GM12878 (cell line): Measurements from ENCODE around the gene ARL4D. TPM values are rescaled to one million over a fixed set of nuclear protein-coding genes. Genes with fewer than 3 reads are reported as not detected.

ENCODE experiments used
- CEBPB ChIP-seq, 2 experiments: fragments of 150-350 bp in 1 of 2; IDR thresholded peaks; 2 replicates each; pipeline ENCODE4 v1.6.1; 2012 to 2014; ENCODE audit warnings: low read depth in 2 of 2, low read length in 2 of 2, borderline replicate concordance in 1 of 2, inconsistent platforms in 1 of 2
- CHD2 ChIP-seq: IDR thresholded peaks from 2 replicates; pipeline ENCODE4 v1.6.1; 2011; ENCODE audit warnings: low read depth, low read length, improper control_type of control experiment, borderline replicate concordance
- CHD4 ChIP-seq: fragments of 200-600 bp; sonication (generic); IDR thresholded peaks from 2 replicates; pipeline ENCODE4 v1.6.1; 2016; ENCODE audit warnings: mild to moderate bottlenecking
- EGR1 ChIP-seq, 2 experiments: IDR thresholded peaks; 1 replicate in 1 of 2; 2 replicates in 1 of 2; pipeline ENCODE4 v1.6.1; 2011 to 2012; ENCODE audit warnings: low read depth in 2 of 2, low read length in 2 of 2, borderline replicate concordance in 1 of 2, mild to moderate bottlenecking in 1 of 2, moderate library complexity in 1 of 2
- FOS ChIP-seq: IDR thresholded peaks from 3 replicates; pipeline ENCODE4 v1.6.1; 2011; ENCODE audit warnings: borderline replicate concordance; ENCODE audit not compliant: insufficient read length; ENCODE audit errors: extremely low read depth
- IRF4 ChIP-seq: IDR thresholded peaks from 2 replicates; pipeline ENCODE4 v1.6.1; 2011; ENCODE audit warnings: low read depth, low read length
- KAT2A ChIP-seq: conservative IDR thresholded peaks from 2 replicates; pipeline ENCODE4 v1.6.1; 2011; ENCODE audit warnings: low read depth, low read length; ENCODE audit not compliant: control insufficient read depth
- MLLT1 ChIP-seq: fragments of 450-650 bp; IDR thresholded peaks from 2 replicates; pipeline ENCODE4 v1.6.1; 2016; ENCODE audit warnings: mild to moderate bottlenecking
- MTA2 ChIP-seq: fragments of 450-650 bp; IDR thresholded peaks from 2 replicates; pipeline ENCODE4 v1.6.1; 2016; ENCODE audit warnings: low read depth, mild to moderate bottlenecking, moderate library complexity
- NR2C1 ChIP-seq: fragments of 450-650 bp; IDR thresholded peaks from 2 replicates; pipeline ENCODE4 v1.6.1; 2017; ENCODE audit warnings: antibody characterized with exemption, mild to moderate bottlenecking, moderate library complexity
- RB1 ChIP-seq: fragments of 450-650 bp; formaldehyde crosslinking; IDR thresholded peaks from 2 replicates; pipeline ENCODE4 v1.6.1; 2017; ENCODE audit warnings: mild to moderate bottlenecking, borderline replicate concordance
- RCOR1 ChIP-seq: conservative IDR thresholded peaks from 2 replicates; pipeline ENCODE4 v1.6.1; 2012; ENCODE audit warnings: low read depth, low read length, improper control_type of control experiment
- SIN3A ChIP-seq: IDR thresholded peaks from 2 replicates; pipeline ENCODE4 v1.6.1; 2012; ENCODE audit warnings: low read depth, low read length, improper control_type of control experiment
- SMC3 ChIP-seq: IDR thresholded peaks from 2 replicates; pipeline ENCODE4 v1.6.1; 2011; ENCODE audit warnings: low read length, improper control_type of control experiment, borderline replicate concordance
- TARDBP ChIP-seq: IDR thresholded peaks from 2 replicates; pipeline ENCODE4 v1.6.1; 2016; ENCODE audit warnings: borderline replicate concordance
- TCF12 ChIP-seq: IDR thresholded peaks from 2 replicates; pipeline ENCODE4 v1.6.1; 2011; ENCODE audit warnings: low read depth, mild to moderate bottlenecking, low read length
- YBX1 ChIP-seq: fragments of 450-650 bp; IDR thresholded peaks from 2 replicates; pipeline ENCODE4 v1.6.1; 2016; ENCODE audit warnings: antibody characterized with exemption
- ZBED1 ChIP-seq: IDR thresholded peaks from 2 replicates; pipeline ENCODE4 v1.6.1; 2016; ENCODE audit warnings: borderline replicate concordance
- ZNF384 ChIP-seq: IDR thresholded peaks from 2 replicates; pipeline ENCODE4 v1.6.1; 2012; ENCODE audit warnings: low read depth, mild to moderate bottlenecking, low read length, improper control_type of control experiment, borderline replicate concordance
- ZNF622 ChIP-seq: fragments of 450-650 bp; IDR thresholded peaks from 2 replicates; pipeline ENCODE4 v1.6.1; 2017; ENCODE audit warnings: mild to moderate bottlenecking, inconsistent platforms
- ZZZ3 ChIP-seq: IDR thresholded peaks from 2 replicates; pipeline ENCODE4 v1.6.1; 2011; ENCODE audit warnings: low read depth; ENCODE audit not compliant: control insufficient read depth, insufficient read length
- polyA plus RNA-seq, 11 experiments: library from polyadenylated mRNA; depleted of rRNA in 4 of 11; unstranded in 6 of 11; stranded (reverse) in 5 of 11; fragments of >200 nt; fragmentation: Nextera tagmentation in 4 of 11; fragmentation: Illumina TruSeq in 1 of 11; extraction: Ambion mirVana in 4 of 11; extraction: Trizol in 1 of 11; gene quantifications; 1 replicate in 1 of 11; 2 replicates in 10 of 11; pipeline versions ENCODE4 v1.2.1 to v1.2.3, GENCODE V29; 2011 to 2016; ENCODE audit warnings: inconsistent platforms in 2 of 11, missing spikeins in 2 of 11, low read depth in 1 of 11
- total RNA-seq, 4 experiments: library from RNA; depleted of rRNA in 3 of 4; stranded (reverse); fragments of >200 nt in 3 of 4; fragmentation: Illumina TruSeq in 1 of 4; extraction: Trizol in 1 of 4; gene quantifications; 2 replicates each; pipeline versions ENCODE4 v1.2.1 to v1.2.3, GENCODE V29; 2013 to 2021
- TF ChIP-seq, protein P1 (sequence below): IDR thresholded peaks from 2 replicates; pipeline ENCODE4 v1.6.1; 2012; ENCODE audit warnings: mild to moderate bottlenecking, low read depth, low read length
- TF ChIP-seq, protein P2 (sequence below): IDR thresholded peaks from 2 replicates; pipeline ENCODE4 v1.6.1; 2011; ENCODE audit warnings: low read depth, low read length, improper control_type of control experiment, borderline replicate concordance
- TF ChIP-seq, protein P3 (sequence below): fragments of 450-650 bp; IDR thresholded peaks from 2 replicates; pipeline ENCODE4 v1.6.1; 2018; ENCODE audit warnings: borderline replicate concordance, mild to moderate bottlenecking; ENCODE audit not compliant: partially characterized antibody

The ARL4D gene
- total and polyA plus RNA-seq, 10 of the 15 experiments (the other 5 are each of a cell fraction or from before 2014, with no cell fraction given) = 0.10 to 1.5 (median 0.75) TPM

DNA sequence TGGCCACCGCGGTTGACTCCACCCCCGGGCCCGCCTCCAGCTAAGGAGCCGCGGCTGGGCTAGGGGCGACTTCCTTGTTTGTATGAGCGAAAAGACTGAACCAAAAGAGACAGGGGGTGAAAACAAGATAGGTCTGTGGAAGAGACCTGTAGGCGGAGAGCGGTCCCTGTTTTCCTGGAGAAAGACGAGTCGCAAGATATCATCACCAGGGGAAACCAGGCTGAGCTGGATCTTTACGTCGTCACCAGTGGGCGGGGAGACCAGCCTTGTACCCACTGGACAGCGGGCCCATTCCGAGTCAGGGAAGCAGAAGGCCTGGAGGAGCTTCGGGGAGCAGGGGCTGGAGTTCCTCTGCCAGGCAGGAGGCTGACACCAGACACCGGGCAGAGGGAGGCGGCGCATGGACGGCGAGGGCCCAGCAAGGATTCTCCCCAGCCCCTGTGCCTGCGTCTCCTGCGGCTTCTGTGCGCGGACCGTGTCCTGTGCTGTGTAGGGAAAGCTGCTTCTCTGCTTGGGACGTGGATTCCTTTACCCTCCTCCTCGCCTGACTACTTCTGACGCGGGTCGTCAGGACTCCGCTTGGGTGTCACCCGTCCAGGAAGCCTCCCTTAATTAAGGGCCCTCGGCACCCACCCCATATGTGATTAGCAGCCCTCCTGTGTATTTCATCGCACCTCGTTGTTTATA lies 10.3 kb upstream of the ARL4D start (continued):
- TF ChIP-seq CHD4 = no peak
- TF ChIP-seq SIN3A = no peak; the same call in 1 of the 2 replicates
- TF ChIP-seq, protein P1, sequence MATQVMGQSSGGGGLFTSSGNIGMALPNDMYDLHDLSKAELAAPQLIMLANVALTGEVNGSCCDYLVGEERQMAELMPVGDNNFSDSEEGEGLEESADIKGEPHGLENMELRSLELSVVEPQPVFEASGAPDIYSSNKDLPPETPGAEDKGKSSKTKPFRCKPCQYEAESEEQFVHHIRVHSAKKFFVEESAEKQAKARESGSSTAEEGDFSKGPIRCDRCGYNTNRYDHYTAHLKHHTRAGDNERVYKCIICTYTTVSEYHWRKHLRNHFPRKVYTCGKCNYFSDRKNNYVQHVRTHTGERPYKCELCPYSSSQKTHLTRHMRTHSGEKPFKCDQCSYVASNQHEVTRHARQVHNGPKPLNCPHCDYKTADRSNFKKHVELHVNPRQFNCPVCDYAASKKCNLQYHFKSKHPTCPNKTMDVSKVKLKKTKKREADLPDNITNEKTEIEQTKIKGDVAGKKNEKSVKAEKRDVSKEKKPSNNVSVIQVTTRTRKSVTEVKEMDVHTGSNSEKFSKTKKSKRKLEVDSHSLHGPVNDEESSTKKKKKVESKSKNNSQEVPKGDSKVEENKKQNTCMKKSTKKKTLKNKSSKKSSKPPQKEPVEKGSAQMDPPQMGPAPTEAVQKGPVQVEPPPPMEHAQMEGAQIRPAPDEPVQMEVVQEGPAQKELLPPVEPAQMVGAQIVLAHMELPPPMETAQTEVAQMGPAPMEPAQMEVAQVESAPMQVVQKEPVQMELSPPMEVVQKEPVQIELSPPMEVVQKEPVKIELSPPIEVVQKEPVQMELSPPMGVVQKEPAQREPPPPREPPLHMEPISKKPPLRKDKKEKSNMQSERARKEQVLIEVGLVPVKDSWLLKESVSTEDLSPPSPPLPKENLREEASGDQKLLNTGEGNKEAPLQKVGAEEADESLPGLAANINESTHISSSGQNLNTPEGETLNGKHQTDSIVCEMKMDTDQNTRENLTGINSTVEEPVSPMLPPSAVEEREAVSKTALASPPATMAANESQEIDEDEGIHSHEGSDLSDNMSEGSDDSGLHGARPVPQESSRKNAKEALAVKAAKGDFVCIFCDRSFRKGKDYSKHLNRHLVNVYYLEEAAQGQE = no peak
- no peak for TF ChIP-seq EGR1 (IDR thresholded peaks at IDR 0.05; ENCODE audit: borderline replicate concordance in 1 of 2, low read depth in 2 of 2, low read length in 2 of 2)
- TF ChIP-seq ZZZ3 = no peak
- TF ChIP-seq IRF4 = no peak
- peak; percentile 47; the same call in 1 of the 2 replicates for TF ChIP-seq CHD2
- TF ChIP-seq RB1 = peak; percentile 40; the same call in 1 of the 2 replicates
- no peak for TF ChIP-seq NR2C1
- TF ChIP-seq ZNF384 = no peak
- TF ChIP-seq TARDBP = no peak
- no peak for TF ChIP-seq MTA2
- TF ChIP-seq YBX1 = no peak
- TF ChIP-seq RCOR1 = no peak
- TF ChIP-seq CEBPB (IDR thresholded peaks at IDR 0.05; ENCODE audit: borderline replicate concordance in 1 of 2, low read depth in 2 of 2, low read length in 2 of 2) = no peak
- TF ChIP-seq FOS = no peak
- TF ChIP-seq MLLT1 = no peak
- no peak for TF ChIP-seq ZBED1
- TF ChIP-seq, protein P2, sequence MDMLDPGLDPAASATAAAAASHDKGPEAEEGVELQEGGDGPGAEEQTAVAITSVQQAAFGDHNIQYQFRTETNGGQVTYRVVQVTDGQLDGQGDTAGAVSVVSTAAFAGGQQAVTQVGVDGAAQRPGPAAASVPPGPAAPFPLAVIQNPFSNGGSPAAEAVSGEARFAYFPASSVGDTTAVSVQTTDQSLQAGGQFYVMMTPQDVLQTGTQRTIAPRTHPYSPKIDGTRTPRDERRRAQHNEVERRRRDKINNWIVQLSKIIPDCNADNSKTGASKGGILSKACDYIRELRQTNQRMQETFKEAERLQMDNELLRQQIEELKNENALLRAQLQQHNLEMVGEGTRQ = no peak
- no peak for TF ChIP-seq TCF12
- TF ChIP-seq, protein P3, sequence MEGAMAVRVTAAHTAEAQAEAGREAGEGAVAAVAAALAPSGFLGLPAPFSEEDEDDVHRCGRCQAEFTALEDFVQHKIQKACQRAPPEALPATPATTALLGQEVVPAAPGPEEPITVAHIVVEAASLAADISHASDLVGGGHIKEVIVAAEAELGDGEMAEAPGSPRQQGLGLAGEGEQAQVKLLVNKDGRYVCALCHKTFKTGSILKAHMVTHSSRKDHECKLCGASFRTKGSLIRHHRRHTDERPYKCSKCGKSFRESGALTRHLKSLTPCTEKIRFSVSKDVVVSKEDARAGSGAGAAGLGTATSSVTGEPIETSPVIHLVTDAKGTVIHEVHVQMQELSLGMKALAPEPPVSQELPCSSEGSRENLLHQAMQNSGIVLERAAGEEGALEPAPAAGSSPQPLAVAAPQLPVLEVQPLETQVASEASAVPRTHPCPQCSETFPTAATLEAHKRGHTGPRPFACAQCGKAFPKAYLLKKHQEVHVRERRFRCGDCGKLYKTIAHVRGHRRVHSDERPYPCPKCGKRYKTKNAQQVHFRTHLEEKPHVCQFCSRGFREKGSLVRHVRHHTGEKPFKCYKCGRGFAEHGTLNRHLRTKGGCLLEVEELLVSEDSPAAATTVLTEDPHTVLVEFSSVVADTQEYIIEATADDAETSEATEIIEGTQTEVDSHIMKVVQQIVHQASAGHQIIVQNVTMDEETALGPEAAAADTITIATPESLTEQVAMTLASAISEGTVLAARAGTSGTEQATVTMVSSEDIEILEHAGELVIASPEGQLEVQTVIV = no peak
- TF ChIP-seq ZNF622 = no peak
- TF ChIP-seq KAT2A = no peak
- TF ChIP-seq SMC3 = no peak
